GM12878 (cell line): ENCODE measurements around the gene EPHA10. TPM values are rescaled to one million over a fixed set of nuclear protein-coding genes. Genes with fewer than 3 reads are reported as not detected.

Experiments used
- ATAC-seq: fragments of 200-7000 bp; cut with Tn5 transposase; 3 replicates; pipeline ENCODE4 v1.9.1; 2020; ENCODE audit warnings: mild to moderate bottlenecking, moderate library complexity
- BruUV-seq: library from RNA; stranded (reverse); fragments of 400-500 nt; replicated peaks from 2 replicates; lab custom pipeline; 2021; lab: Mats Ljungman, UMichigan
- CTCF ChIA-PET: fragments of 300-600 bp; sonication (Branson Sonifier 250); formaldehyde crosslinking; extraction: SDS; loops from one replicate; lab custom pipeline; 2021; ENCODE audit warnings: inconsistent platforms; lab: Yijun Ruan, JAX
- POLR2A ChIA-PET: fragments of 350-600 bp; formaldehyde crosslinking; extraction: SDS; loops from one replicate; lab custom pipeline; 2021; ENCODE audit warnings: inconsistent platforms; lab: Charles Lee
- RAD21 ChIA-PET: fragments of 300-600 bp; sonication (Branson Sonifier 250); formaldehyde crosslinking; loops from one replicate; lab custom pipeline; 2023; ENCODE audit warnings: antibody characterized with exemption; ENCODE audit not compliant: unreplicated experiment; lab: Charles Lee
- SMC1A ChIA-PET: fragments of 300-600 bp; sonication (Branson Sonifier 250); formaldehyde crosslinking; loops from one replicate; lab custom pipeline; 2023; ENCODE audit not compliant: unreplicated experiment, uncharacterized antibody; lab: Charles Lee
- DNase-seq: peaks from one replicate; pipeline ENCODE4 v3.0.0-alpha.2; 2011; ENCODE audit warnings: low read depth, low spot score
- FAIRE-seq: peaks from 3 replicates; lab custom pipeline; 2011; peaks lifted over from hg19 to GRCh38; lab: Jason Lieb, UNC
- H2AFZ ChIP-seq: 2 replicates; pipeline ENCODE4 v1.6.0; 2011; ENCODE audit warnings: low read depth, low read length, control low read depth; ENCODE audit not compliant: control insufficient read depth
- H3K27ac ChIP-seq: 2 replicates; pipeline ENCODE4 v1.5.1; 2011; ENCODE audit warnings: control low read depth; ENCODE audit not compliant: control insufficient read depth, insufficient read depth
- H3K27me3 ChIP-seq, 2 experiments: replicated peaks in 1 of 2; 2 replicates each; pipeline versions ENCODE4 v1.6.0 to v1.6.1; 2011; ENCODE audit warnings: low read length in 1 of 2; ENCODE audit not compliant: control insufficient read depth in 2 of 2, insufficient read depth in 2 of 2
- H3K36me3 ChIP-seq, 2 experiments: 2 replicates each; pipeline ENCODE4 v1.5.1; 2011; ENCODE audit warnings: low read length in 1 of 2; ENCODE audit not compliant: control insufficient read depth in 2 of 2, insufficient read depth in 2 of 2
- H3K4me1 ChIP-seq: 2 replicates; pipeline ENCODE4 v1.6.1; 2011; ENCODE audit warnings: mild to moderate bottlenecking, low read length, moderate library complexity, mixed read lengths; ENCODE audit not compliant: control insufficient read depth, insufficient read depth
- H3K4me2 ChIP-seq: 2 replicates; pipeline ENCODE4 v1.6.0; 2011; ENCODE audit warnings: control low read depth; ENCODE audit not compliant: control insufficient read depth, insufficient read depth
- H3K4me3 ChIP-seq: fragments of 200-600 bp; sonication (generic); 2 replicates; pipeline ENCODE4 v1.5.1; 2016
- H3K79me2 ChIP-seq: 2 replicates; pipeline ENCODE4 v1.6.0; 2011; ENCODE audit warnings: low read length; ENCODE audit not compliant: control insufficient read depth, insufficient read depth
- H3K9ac ChIP-seq: 2 replicates; pipeline ENCODE4 v1.8.0; 2011; ENCODE audit warnings: low read length, control low read depth, mixed read lengths; ENCODE audit not compliant: control insufficient read depth, insufficient read depth
- H3K9me3 ChIP-seq: replicated peaks from 3 replicates; pipeline ENCODE4 v1.5.1; 2011; ENCODE audit warnings: mild to moderate bottlenecking, low read length; ENCODE audit not compliant: control insufficient read depth, insufficient read depth
- H4K20me1 ChIP-seq: 2 replicates; pipeline ENCODE4 v1.6.0; 2011; ENCODE audit not compliant: control insufficient read depth, insufficient read depth
- BHLHE40 ChIP-seq, 2 experiments: fragments of 450-650 bp in 1 of 2; IDR thresholded peaks; 2 replicates each; pipeline ENCODE4 v1.6.1; 2011 to 2017; ENCODE audit warnings: low read depth in 2 of 2, borderline replicate concordance in 1 of 2, improper control_type of control experiment in 1 of 2, low read length in 1 of 2, mild to moderate bottlenecking in 1 of 2
- CBX5 ChIP-seq: sonication (generic); IDR thresholded peaks from 2 replicates; pipeline ENCODE4 v1.6.1; 2016; ENCODE audit warnings: low read depth, moderate library complexity, mild to moderate bottlenecking, inconsistent platforms
- ESRRA ChIP-seq: IDR thresholded peaks from 2 replicates; pipeline ENCODE4 v1.6.1; 2012; ENCODE audit warnings: mild to moderate bottlenecking, low read length, improper control_type of control experiment
- ETV6 ChIP-seq, 2 experiments: fragments of 450-650 bp in 1 of 2; IDR thresholded peaks in 1 of 2; conservative IDR thresholded peaks in 1 of 2; 2 replicates each; pipeline ENCODE4 v1.6.1; 2014; ENCODE audit warnings: antibody characterized with exemption in 1 of 2, borderline replicate concordance in 1 of 2, low read depth in 1 of 2, mild to moderate bottlenecking in 1 of 2, moderate library complexity in 1 of 2
- EZH2 ChIP-seq: IDR thresholded peaks from 2 replicates; pipeline ENCODE4 v1.6.1; 2012; ENCODE audit warnings: low read depth, mild to moderate bottlenecking, control low read depth, inconsistent platforms, low read length, borderline replicate concordance; ENCODE audit not compliant: control insufficient read depth
- IKZF1 ChIP-seq: fragments of 450-650 bp; conservative IDR thresholded peaks from 2 replicates; pipeline ENCODE4 v1.6.1; 2017; ENCODE audit warnings: antibody characterized with exemption, mild to moderate bottlenecking
- KDM1A ChIP-seq: fragments of 200-600 bp; sonication (generic); IDR thresholded peaks from 2 replicates; pipeline ENCODE4 v1.6.1; 2016; ENCODE audit warnings: borderline replicate concordance
- LARP7 ChIP-seq: fragments of 450-650 bp; IDR thresholded peaks from 2 replicates; pipeline ENCODE4 v1.6.1; 2017; ENCODE audit warnings: mild to moderate bottlenecking
- MYC ChIP-seq: IDR thresholded peaks from 2 replicates; pipeline ENCODE4 v1.6.1; 2011; ENCODE audit warnings: mild to moderate bottlenecking, low read length, moderate library complexity, inconsistent platforms; ENCODE audit not compliant: insufficient read depth, insufficient replicate concordance, insufficient read length, severe bottlenecking
- NBN ChIP-seq: fragments of 450-650 bp; IDR thresholded peaks from 2 replicates; pipeline ENCODE4 v1.6.1; 2016
- ZBED1 ChIP-seq: IDR thresholded peaks from 2 replicates; pipeline ENCODE4 v1.6.1; 2016; ENCODE audit warnings: borderline replicate concordance
- ZNF207 ChIP-seq: fragments of 450-650 bp; IDR thresholded peaks from 2 replicates; pipeline ENCODE4 v1.6.1; 2014; ENCODE audit warnings: antibody characterized with exemption, mild to moderate bottlenecking, borderline replicate concordance
- WGBS: methylation state at CpG from one replicate; pipeline ENCODE4 v1.1.6; 2016; ENCODE audit warnings: low lambda C conversion rate; ENCODE audit not compliant: insufficient replicate concordance, insufficient coverage; ENCODE audit errors: missing lambda C conversion rate; 5-methylcytosine and 5-hydroxymethylcytosine counted together
- in situ Hi-C: fragments of 300-500 bp; cut with MboI; formaldehyde crosslinking; loops from 9 replicates; pipeline ENCODE4 v1.14.3; 2018; ENCODE audit warnings: mixed read lengths
- intact Hi-C: fragments of 100-400 bp; cut with micrococcal nuclease; formaldehyde crosslinking; loops from one replicate; pipeline ENCODE4 v1.14.2; 2022; ENCODE audit not compliant: unreplicated experiment
- polyA plus RNA-seq, 11 experiments: library from polyadenylated mRNA; depleted of rRNA in 4 of 11; unstranded in 6 of 11; stranded (reverse) in 5 of 11; fragments of >200 nt; fragmentation: Nextera tagmentation in 4 of 11; fragmentation: Illumina TruSeq in 1 of 11; extraction: Ambion mirVana in 4 of 11; extraction: Trizol in 1 of 11; gene quantifications; 1 replicate in 1 of 11; 2 replicates in 10 of 11; pipeline versions ENCODE4 v1.2.1 to v1.2.3, GENCODE V29; 2011 to 2016; ENCODE audit warnings: inconsistent platforms in 2 of 11, missing spikeins in 2 of 11, low read depth in 1 of 11
- total RNA-seq, 4 experiments: library from RNA; depleted of rRNA in 3 of 4; stranded (reverse); fragments of >200 nt in 3 of 4; fragmentation: Illumina TruSeq in 1 of 4; extraction: Trizol in 1 of 4; gene quantifications; 2 replicates each; pipeline versions ENCODE4 v1.2.1 to v1.2.3, GENCODE V29; 2013 to 2021
- TF ChIP-seq, protein P1 (sequence below): fragments of 450-650 bp; IDR thresholded peaks from 2 replicates; pipeline ENCODE4 v1.6.1; 2017; ENCODE audit warnings: mild to moderate bottlenecking, moderate library complexity
- TF ChIP-seq, protein P2 (sequence below): IDR thresholded peaks from 2 replicates; pipeline ENCODE4 v1.6.1; 2012; ENCODE audit warnings: mild to moderate bottlenecking, low read depth, low read length

EPHA10 gene
- total and polyA plus RNA-seq, 10 of the 15 experiments (the other 5 are each of a cell fraction or from before 2014, with no cell fraction given): 0.05 to 0.06 TPM; not detected in 8

GRCh38 chr1:37673920-37674319 lies 91.0 kb downstream of the EPHA10 start:
- Histone ChIP-seq H3K4me3 (no peak overlapping the region), H4K20me1 (no peaks in the 10 kb centered on the region), H2AFZ (no peak overlapping the region), H3K9me3 (no peaks in the 10 kb centered on the region), H3K36me3 (no peaks in the 10 kb centered on the region), H3K4me1 (peaks cover 27% of the 10 kb centered on the region), H3K79me2 (no peaks in the 10 kb centered on the region), H3K27me3 (no peaks in the 10 kb centered on the region), H3K27ac (no peak overlapping the region), H3K9ac (no peak overlapping the region), H3K4me2 (no peak overlapping the region)
- SMC1A ChIA-PET: interaction anchor here (0.6 to 13.6 kb wide), 5 partner anchors 7 to 302 kb away, joined by 3 to 245 read pairs (median 5); partner anchors contain the start of gene GNL2
- intact Hi-C loops: no loop called here
- in situ Hi-C loops: no loop called here
- RAD21 ChIA-PET: interaction anchor here (5.5 kb wide), 1 partner anchor 72 kb away, joined by 31 read pairs; no protein-coding TSS in a partner anchor
- 70% methylated on average over 10 of the region's 10 CpGs for whole genome bisulfite sequencing
- ATAC-seq (no peak), FAIRE-seq (no peak), DNase-seq (no peak)
- POLR2A ChIA-PET: no interaction called here
- BruUV-seq: no TSS peak
- CTCF ChIA-PET: interaction anchor here (1.8 to 21.1 kb wide), 3 partner anchors 10 to 72 kb away, joined by 3 to 521 read pairs (median 33); partner anchors contain the start of gene GNL2
- TF ChIP-seq NBN: no peak
- no peak for TF ChIP-seq ETV6 (conservative IDR thresholded peaks at IDR 0.05 in 1 of 2, IDR thresholded peaks at IDR 0.05 in 1 of 2; ENCODE audit: borderline replicate concordance in 1 of 2, low read depth in 1 of 2)
- TF ChIP-seq, protein P1, sequence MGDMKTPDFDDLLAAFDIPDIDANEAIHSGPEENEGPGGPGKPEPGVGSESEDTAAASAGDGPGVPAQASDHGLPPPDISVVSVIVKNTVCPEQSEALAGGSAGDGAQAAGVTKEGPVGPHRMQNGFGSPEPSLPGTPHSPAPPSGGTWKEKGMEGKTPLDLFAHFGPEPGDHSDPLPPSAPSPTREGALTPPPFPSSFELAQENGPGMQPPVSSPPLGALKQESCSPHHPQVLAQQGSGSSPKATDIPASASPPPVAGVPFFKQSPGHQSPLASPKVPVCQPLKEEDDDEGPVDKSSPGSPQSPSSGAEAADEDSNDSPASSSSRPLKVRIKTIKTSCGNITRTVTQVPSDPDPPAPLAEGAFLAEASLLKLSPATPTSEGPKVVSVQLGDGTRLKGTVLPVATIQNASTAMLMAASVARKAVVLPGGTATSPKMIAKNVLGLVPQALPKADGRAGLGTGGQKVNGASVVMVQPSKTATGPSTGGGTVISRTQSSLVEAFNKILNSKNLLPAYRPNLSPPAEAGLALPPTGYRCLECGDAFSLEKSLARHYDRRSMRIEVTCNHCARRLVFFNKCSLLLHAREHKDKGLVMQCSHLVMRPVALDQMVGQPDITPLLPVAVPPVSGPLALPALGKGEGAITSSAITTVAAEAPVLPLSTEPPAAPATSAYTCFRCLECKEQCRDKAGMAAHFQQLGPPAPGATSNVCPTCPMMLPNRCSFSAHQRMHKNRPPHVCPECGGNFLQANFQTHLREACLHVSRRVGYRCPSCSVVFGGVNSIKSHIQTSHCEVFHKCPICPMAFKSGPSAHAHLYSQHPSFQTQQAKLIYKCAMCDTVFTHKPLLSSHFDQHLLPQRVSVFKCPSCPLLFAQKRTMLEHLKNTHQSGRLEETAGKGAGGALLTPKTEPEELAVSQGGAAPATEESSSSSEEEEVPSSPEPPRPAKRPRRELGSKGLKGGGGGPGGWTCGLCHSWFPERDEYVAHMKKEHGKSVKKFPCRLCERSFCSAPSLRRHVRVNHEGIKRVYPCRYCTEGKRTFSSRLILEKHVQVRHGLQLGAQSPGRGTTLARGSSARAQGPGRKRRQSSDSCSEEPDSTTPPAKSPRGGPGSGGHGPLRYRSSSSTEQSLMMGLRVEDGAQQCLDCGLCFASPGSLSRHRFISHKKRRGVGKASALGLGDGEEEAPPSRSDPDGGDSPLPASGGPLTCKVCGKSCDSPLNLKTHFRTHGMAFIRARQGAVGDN: no peak
- TF ChIP-seq IKZF1: no peak
- no peak for TF ChIP-seq CBX5
- no peak for TF ChIP-seq ESRRA
- no peak for TF ChIP-seq LARP7
- no peak for TF ChIP-seq ZBED1
- no peak for TF ChIP-seq EZH2
- TF ChIP-seq KDM1A: no peak
- TF ChIP-seq, protein P2, sequence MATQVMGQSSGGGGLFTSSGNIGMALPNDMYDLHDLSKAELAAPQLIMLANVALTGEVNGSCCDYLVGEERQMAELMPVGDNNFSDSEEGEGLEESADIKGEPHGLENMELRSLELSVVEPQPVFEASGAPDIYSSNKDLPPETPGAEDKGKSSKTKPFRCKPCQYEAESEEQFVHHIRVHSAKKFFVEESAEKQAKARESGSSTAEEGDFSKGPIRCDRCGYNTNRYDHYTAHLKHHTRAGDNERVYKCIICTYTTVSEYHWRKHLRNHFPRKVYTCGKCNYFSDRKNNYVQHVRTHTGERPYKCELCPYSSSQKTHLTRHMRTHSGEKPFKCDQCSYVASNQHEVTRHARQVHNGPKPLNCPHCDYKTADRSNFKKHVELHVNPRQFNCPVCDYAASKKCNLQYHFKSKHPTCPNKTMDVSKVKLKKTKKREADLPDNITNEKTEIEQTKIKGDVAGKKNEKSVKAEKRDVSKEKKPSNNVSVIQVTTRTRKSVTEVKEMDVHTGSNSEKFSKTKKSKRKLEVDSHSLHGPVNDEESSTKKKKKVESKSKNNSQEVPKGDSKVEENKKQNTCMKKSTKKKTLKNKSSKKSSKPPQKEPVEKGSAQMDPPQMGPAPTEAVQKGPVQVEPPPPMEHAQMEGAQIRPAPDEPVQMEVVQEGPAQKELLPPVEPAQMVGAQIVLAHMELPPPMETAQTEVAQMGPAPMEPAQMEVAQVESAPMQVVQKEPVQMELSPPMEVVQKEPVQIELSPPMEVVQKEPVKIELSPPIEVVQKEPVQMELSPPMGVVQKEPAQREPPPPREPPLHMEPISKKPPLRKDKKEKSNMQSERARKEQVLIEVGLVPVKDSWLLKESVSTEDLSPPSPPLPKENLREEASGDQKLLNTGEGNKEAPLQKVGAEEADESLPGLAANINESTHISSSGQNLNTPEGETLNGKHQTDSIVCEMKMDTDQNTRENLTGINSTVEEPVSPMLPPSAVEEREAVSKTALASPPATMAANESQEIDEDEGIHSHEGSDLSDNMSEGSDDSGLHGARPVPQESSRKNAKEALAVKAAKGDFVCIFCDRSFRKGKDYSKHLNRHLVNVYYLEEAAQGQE: no peak
- no peak for TF ChIP-seq MYC
- no peak for TF ChIP-seq ZNF207
- no peak for TF ChIP-seq BHLHE40 (IDR thresholded peaks at IDR 0.05; ENCODE audit: borderline replicate concordance in 1 of 2, low read depth in 2 of 2, low read length in 1 of 2)
